HUDEP-2 (cell line): Measurements from ENCODE around the gene ANKRD17.
"Not testable (repeated sequence)": the region's sequence is repeated elsewhere in the genome, so short reads cannot be mapped to it uniquely, and the experiment has no call there.

Source experiments
- DNase-seq, 76 experiments: peaks; one replicate each; lab custom pipeline; 2025; ENCODE audit not compliant: unreplicated experiment in 76 of 76; lab: John Stamatoyannopoulos, UW

ANKRD17 gene

DNA sequence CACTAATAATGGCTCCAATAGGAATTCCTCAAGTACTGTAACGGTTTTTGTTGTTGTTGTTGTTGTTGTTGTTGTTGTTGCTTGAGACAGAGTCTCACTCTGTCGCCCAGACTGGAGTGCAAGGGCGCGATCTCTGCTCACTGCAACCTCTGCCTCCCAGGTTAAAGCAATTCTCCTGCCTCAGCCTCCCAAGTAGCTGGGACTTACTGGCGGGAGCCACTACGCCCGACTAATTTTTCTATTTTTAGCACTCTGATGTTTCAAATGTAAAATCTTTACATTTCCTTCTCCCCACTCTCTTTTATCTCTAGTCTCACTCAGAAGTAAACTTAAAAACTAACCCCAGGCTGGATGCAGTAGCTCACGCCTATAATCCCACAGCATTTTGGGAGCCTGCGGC lies 8.0 kb downstream of the ANKRD17 start:
- DNase-seq, result no peak

- DNase-seq, result no peak
Measured at GRCh38 chr4:73248821-73249220, 9.8 kb downstream of the ANKRD17 start.

DNA sequence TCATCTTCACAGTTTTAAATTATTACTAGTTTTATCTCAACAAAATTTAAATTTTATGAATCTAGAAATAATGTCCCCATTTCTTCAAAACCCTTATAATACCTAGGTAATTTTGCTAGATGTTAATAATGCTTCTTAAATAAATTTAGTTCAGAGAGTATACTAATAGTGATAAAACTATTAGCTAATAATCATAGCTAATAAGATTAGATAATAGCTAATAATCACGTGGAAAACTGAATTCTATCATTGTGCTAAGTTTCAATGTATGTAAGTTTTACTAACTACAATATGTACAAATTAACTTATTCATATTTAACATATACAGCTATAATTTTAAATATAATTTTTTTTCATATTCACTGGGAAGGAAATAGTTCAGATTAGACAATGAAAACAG lies 10.2 kb downstream of the ANKRD17 start:
- DNase-seq, result no peak

DNA sequence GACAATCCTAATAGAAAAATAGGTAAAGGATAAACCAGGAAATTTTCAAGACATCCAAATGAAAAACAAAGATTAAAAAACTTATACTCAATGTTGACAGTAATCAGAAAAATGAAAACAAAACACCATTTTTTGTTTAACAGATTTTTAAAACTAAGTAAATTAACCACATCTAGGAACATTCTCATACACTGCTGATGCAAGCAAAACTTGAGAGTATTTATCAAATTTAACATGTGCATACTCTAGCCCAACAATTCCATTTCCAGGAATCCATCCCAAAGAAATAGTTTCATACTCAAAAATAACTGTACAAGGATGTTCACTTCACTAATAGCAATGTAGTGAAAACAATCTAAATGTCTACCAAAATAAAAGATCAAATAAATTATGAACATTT lies 11.5 kb downstream of the ANKRD17 start:
- no peak for DNase-seq

GRCh38 chr4:73245955-73246354 lies 12.6 kb downstream of the ANKRD17 start:
- DNase-seq, result peak in 8 of 76 experiments; percentile 3 to 40 (median 13)

- no peak for DNase-seq
Measured at GRCh38 chr4:73244945-73245601, 13.5 kb downstream of the ANKRD17 start.

- DNase-seq, result no peak
Measured at GRCh38 chr4:73237044-73237443, 21.6 kb downstream of the ANKRD17 start.

DNA sequence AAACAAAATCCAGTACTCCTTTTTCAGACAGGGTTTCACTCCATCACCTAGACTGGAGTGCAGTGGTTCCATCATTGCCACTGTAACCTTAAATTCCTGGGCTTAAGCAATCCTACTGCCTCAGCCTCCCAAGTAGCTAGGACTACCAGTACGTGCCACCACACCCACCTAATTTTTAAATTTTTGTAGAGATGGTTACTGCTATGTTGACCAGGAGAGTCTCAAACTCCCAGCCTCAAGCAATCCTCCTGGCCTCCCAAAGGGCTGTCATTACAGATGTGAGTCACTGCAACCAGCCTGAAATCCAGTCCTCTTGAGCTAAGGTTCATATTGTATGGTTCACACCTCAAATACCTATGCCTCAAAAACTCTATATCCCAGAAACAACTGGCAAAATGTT lies 22.4 kb downstream of the ANKRD17 start:
- no peak for DNase-seq

DNA sequence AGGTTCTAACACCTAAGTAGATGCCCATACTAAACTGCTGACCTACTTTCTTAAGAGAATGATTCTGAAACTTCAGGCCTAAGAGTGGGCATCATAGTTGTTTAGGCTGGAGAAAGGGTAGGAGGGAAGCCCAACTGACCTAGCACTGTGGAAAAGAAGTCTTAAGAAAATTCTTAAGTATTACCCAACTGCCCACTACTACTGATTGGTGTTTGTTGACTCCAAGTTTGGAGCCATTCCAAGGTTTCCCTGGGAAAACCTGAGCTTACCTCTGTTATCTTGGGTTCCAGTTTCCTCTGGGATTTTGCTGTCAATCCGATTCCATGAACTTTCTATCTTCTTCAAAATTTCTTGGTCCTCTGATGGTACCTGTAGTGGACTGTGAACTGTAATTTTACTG lies 23.9 kb downstream of the ANKRD17 start:
- no peak for DNase-seq

- no peak for DNase-seq
Measured at GRCh38 chr4:73231518-73232487, 26.8 kb downstream of the ANKRD17 start.

DNA sequence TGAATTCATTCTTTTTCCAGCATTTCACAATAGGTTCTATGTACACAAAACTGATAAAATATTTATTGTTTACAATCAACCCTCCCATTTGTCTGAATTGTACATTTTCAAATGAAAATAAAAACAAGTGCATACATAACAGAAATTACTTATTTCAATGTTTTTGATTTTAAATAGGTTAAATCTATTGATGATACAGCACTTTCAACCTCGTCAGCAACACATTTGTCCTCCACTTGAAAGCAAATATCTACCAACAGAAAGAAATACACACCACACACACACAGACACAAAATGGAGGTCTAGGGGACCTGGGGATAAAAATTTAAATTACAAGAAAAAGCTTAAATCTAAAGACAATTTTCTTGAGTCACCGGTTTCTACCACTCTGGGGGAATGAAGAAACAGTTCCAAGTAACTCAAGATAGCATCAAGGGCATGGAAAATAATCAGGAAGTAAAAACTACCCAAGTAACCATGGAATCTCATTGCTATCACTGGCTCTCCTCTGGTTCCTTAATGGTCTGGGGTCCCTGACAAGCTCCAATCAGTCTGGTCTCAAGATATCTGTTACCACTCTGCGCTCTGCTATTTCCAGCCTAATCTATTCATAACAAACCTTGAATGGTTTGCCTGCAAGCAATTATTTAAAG lies 27.6 kb downstream of the ANKRD17 start:
- DNase-seq, result no peak

- not testable (repeated sequence) for DNase-seq
Measured at GRCh38 chr4:73228800-73229199, 29.8 kb downstream of the ANKRD17 start.

DNA sequence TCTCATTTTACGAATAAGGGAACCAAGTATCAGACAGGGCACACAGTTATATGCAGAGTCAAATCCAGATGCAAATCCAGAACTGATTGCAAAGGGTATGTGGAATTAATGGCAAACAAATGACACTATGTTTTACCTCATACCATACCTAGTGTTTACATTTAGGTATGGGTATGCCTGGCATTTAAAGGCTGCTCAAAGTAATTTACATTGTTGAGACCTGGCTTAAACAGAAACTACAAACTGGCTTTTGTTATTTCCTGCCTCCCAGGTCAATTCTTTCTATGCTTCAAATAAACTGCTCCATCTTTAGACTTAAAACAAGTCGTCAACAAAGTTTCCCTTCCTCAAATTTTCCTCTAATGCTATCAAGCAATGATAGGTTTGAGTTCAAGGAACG lies 33.7 kb downstream of the ANKRD17 start:
- no peak for DNase-seq

GRCh38 chr4:73223258-73223650 lies 35.3 kb downstream of the ANKRD17 start:
- DNase-seq, result peak in 1 of 76 experiments; percentile 28

- peak in 71 of 76 experiments; percentile 3 to 91 (median 60) for DNase-seq
Measured at GRCh38 chr4:73222466-73223257, 35.9 kb downstream of the ANKRD17 start.

DNA sequence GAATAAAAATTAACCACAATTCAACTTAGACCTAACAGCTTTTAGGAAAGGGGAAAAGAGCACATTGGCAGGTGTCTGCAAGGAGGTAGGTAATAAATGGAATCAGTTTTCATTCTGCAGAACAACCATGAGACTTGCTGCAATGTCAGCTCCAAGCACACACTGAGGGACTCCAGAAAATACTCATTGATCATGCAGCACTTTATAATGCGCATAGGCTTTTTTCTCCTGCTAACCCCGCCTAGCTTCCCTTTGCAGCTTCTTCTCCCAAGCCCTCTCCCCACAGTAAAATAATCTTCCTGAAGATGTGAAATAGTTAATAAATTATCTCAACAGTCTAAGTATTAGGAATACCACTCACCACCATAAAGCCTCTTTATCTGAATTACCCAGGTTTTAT lies 36.9 kb downstream of the ANKRD17 start:
- peak in 3 of 76 experiments; percentile 0 to 6 (median 2) for DNase-seq

- DNase-seq, result no peak
Measured at GRCh38 chr4:73220815-73221214, 37.8 kb downstream of the ANKRD17 start.

DNA sequence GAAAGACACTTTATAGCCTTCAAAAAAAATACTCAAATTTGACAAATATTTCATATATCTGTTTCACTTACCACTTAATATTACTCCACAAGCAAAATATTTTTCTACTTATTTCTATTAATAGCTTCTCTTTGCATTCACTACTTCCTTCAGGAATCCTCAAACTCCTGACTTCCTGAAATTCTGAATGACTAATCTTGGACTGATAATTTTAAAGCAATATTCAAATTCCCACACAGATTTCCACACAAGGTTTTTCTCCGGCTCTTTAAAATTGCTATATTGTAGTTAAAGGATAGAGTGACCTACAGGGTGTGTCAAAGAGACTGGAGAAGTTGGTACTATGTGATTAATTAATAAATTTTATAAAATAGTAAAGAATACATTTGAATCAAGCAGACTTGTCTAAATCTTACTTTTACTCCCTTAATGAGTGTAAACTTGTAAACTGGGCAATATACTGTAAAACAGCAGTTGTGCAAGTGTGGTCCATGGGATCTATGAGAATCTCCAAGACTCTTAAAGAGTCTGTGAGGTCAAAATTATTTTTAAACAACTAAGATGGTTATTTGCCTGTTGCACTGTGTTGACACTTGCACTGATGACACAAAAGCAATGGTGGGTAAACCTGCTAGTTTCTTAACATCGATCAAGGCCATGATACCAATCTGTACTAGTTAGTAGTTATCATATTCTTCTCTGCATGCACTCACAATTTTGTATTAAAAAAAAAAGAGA lies 44.5 kb downstream of the ANKRD17 start:
- no peak for DNase-seq

DNA sequence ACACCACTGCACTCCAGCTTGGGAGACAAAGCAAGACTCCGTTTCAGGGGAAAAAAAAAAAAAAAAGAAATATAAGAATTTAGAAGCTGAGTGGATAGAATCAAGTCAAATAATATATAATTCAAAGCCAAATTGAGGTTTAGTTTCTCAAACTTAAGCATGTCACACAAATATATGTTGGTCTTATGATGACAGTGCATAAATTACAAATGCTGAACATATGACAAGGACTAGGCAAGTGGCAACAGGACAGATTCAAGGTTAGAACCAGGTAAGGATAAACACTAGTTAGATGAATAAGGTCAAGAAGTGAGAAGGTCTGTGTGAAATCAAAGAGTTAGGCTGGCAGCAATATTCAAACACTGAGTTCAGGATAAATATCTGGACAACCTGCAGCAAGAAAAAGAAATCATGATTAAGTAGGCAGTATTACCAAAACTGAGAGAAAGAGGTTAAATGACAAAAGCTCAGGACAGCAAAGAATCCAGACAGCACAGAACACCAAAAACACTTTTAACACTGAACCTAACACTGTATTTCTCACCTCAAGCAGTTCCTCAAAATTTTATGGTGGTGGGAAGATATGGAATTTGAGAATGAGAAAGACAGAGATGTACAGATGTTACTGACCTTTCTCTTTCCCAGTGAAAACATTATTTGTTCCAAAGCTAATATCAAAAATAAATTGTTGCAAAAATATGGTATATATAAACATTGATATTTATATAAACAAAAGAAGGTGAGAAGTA lies 45.4 kb downstream of the ANKRD17 start:
- no peak for DNase-seq
